Measurements from ENCODE around the gene KCNJ11. TPM values are rescaled to one million over a fixed set of nuclear protein-coding genes. Genes with fewer than 3 reads are reported as not detected.

KCNJ11 gene
- total and polyA plus RNA-seq, 2 of the 8 experiments (the other 6 are each of a cell fraction or from before 2014, with no cell fraction given), result 3.8 to 6.3 TPM

DNA sequence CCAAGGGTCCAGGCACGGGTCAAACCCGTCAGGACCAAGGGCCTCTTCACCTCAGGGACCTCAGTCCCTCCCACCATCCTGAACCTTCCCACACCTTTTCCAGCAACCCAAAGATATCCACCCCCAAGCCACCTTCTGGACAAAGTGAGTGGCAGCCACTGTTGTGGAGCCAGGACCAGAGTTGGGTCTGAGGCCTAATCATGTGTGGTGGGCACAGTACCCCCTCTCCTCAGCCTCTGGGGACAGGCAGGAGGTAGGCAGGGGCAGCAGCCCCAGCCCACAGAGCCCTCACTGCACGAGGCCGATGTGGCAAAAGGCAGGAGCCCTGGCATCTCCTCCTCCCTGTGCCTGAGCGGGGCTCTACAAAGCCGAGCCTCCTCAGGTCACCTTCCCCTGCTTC is 2.5 kb downstream of the KCNJ11 start (continued):
- TF ChIP-seq HDAC6 (IDR thresholded peaks at IDR 0.05; ENCODE audit: low read depth, low read length) (no peak), HDAC2 (IDR thresholded peaks at IDR 0.05; ENCODE audit: borderline replicate concordance in 1 of 2, low read depth in 2 of 2, low read length in 2 of 2) (no peak)
